HepG2 (cell line): ENCODE results near the gene CYB5R3. TPM values are rescaled to one million over a fixed set of nuclear protein-coding genes. Genes with fewer than 3 reads are reported as not detected.

Source experiments
- AGO1 ChIP-seq: fragments of 200-400 bp; formaldehyde crosslinking; IDR thresholded peaks from 2 replicates; pipeline ENCODE4 v1.6.1; 2017; ENCODE audit warnings: mild to moderate bottlenecking, low read depth, low read length, moderate library complexity; ENCODE audit not compliant: poor library complexity, severe bottlenecking
- HNRNPK ChIP-seq: fragments of 200-400 bp; formaldehyde crosslinking; IDR thresholded peaks from 2 replicates; pipeline ENCODE4 v1.6.1; 2018; ENCODE audit warnings: low read length, low read depth, moderate library complexity, mild to moderate bottlenecking; ENCODE audit not compliant: poor library complexity, severe bottlenecking
- IKZF1 ChIP-seq: fragments of 450-650 bp; IDR thresholded peaks from 2 replicates; pipeline ENCODE4 v1.7.1; 2016
- JUND ChIP-seq: sonication (generic); formaldehyde crosslinking; IDR thresholded peaks from 2 replicates; pipeline ENCODE4 v1.8.0; 2022; ENCODE audit warnings: mild to moderate bottlenecking, missing genetic modification reagents
- KDM2A ChIP-seq: sonication (generic); formaldehyde crosslinking; IDR thresholded peaks from 2 replicates; pipeline ENCODE4 v1.4.0; 2020; ENCODE audit warnings: low read depth, missing genetic modification reagents, borderline replicate concordance
- NR2C2 ChIP-seq: sonication (generic); formaldehyde crosslinking; IDR thresholded peaks from 2 replicates; pipeline ENCODE4 v1.4.0; 2020; ENCODE audit warnings: missing genetic modification reagents, mild to moderate bottlenecking, moderate library complexity, borderline replicate concordance
- ZC3H13 ChIP-seq: sonication (generic); formaldehyde crosslinking; IDR thresholded peaks from 2 replicates; pipeline ENCODE4 v1.8.1; 2023; ENCODE audit warnings: mild to moderate bottlenecking, missing genetic modification reagents, moderate library complexity
- ZFP62 ChIP-seq: sonication (generic); formaldehyde crosslinking; IDR thresholded peaks from 2 replicates; pipeline ENCODE4 v1.4.0; 2020; ENCODE audit warnings: missing genetic modification reagents
- ZKSCAN8 ChIP-seq: IDR thresholded peaks from 2 replicates; pipeline ENCODE4 v1.6.1; 2016; ENCODE audit warnings: borderline replicate concordance, missing genetic modification reagents, missing compliant biosample characterization
- ZNF234 ChIP-seq: sonication (generic); formaldehyde crosslinking; conservative IDR thresholded peaks from 2 replicates; pipeline ENCODE4 v1.5.1; 2020; ENCODE audit warnings: mild to moderate bottlenecking, missing genetic modification reagents
- ZNF292 ChIP-seq: sonication (generic); formaldehyde crosslinking; IDR thresholded peaks from 2 replicates; pipeline ENCODE4 v1.8.1; 2022; ENCODE audit warnings: mild to moderate bottlenecking, low read depth, missing genetic modification reagents, borderline replicate concordance
- ZNF501 ChIP-seq: sonication (generic); formaldehyde crosslinking; IDR thresholded peaks from 2 replicates; pipeline ENCODE4 v1.5.1; 2020; ENCODE audit warnings: mild to moderate bottlenecking, moderate library complexity, missing genetic modification reagents
- ZNF562 ChIP-seq: sonication (generic); formaldehyde crosslinking; IDR thresholded peaks from 2 replicates; pipeline ENCODE4 v1.8.0; 2022; ENCODE audit warnings: missing genetic modification reagents, borderline replicate concordance
- ZNF614 ChIP-seq: IDR thresholded peaks from 2 replicates; pipeline ENCODE4 v1.6.1; 2018; ENCODE audit warnings: missing biosample characterization, missing genetic modification reagents, inconsistent platforms, borderline replicate concordance
- ZNF768 ChIP-seq: sonication (generic); formaldehyde crosslinking; IDR thresholded peaks from 2 replicates; pipeline ENCODE4 v1.4.0; 2020; ENCODE audit warnings: missing genetic modification reagents
- ZSCAN31 ChIP-seq: sonication (generic); formaldehyde crosslinking; IDR thresholded peaks from 2 replicates; pipeline ENCODE4 v1.5.0; 2020; ENCODE audit warnings: low read depth, mild to moderate bottlenecking, missing genetic modification reagents
- polyA plus RNA-seq, 8 experiments: library from polyadenylated mRNA; depleted of rRNA in 3 of 8; stranded (reverse) in 7 of 8; unstranded in 1 of 8; fragments of >200 nt; fragmentation: Illumina TruSeq in 4 of 8; extraction: Trizol in 4 of 8; gene quantifications; 2 replicates each; pipeline versions ENCODE4 v1.2.1 to v1.2.3, GENCODE V29; 2011 to 2016; ENCODE audit warnings: low read depth in 4 of 8, missing spikeins in 1 of 8, mixed read lengths in 1 of 8; ENCODE audit not compliant: insufficient read depth in 1 of 8
- total RNA-seq, 5 experiments: library from RNA; depleted of rRNA; stranded (reverse); fragments of >200 nt; fragmentation: Illumina TruSeq; extraction: Trizol; gene quantifications; 2 replicates each; pipeline ENCODE4 v1.2.3, GENCODE V29; 2016; ENCODE audit warnings: low read depth in 1 of 5
- TF ChIP-seq, protein P1 (sequence below): sonication (generic); formaldehyde crosslinking; IDR thresholded peaks from 2 replicates; pipeline ENCODE4 v1.5.0; 2020; ENCODE audit warnings: missing genetic modification reagents
- TF ChIP-seq, protein P2 (sequence below): IDR thresholded peaks from 2 replicates; pipeline ENCODE4 v1.6.1; 2012; ENCODE audit warnings: inconsistent platforms
- TF ChIP-seq, protein P3 (sequence below): sonication (generic); formaldehyde crosslinking; IDR thresholded peaks from 2 replicates; pipeline ENCODE4 v1.4.0; 2020; ENCODE audit warnings: missing genetic modification reagents, low read depth, mild to moderate bottlenecking, borderline replicate concordance
- TF ChIP-seq, protein P4 (sequence below): sonication (generic); formaldehyde crosslinking; IDR thresholded peaks from 2 replicates; pipeline ENCODE4 v1.4.0; 2020; ENCODE audit warnings: missing genetic modification reagents
- TF ChIP-seq, protein P5 (sequence below): IDR thresholded peaks from 2 replicates; pipeline ENCODE4 v1.6.1; 2016; ENCODE audit warnings: mild to moderate bottlenecking

Gene CYB5R3
- total and polyA plus RNA-seq, 2 of the 13 experiments (the other 11 are each of a cell fraction or from before 2014, with no cell fraction given): 32.4 to 305 TPM

DNA sequence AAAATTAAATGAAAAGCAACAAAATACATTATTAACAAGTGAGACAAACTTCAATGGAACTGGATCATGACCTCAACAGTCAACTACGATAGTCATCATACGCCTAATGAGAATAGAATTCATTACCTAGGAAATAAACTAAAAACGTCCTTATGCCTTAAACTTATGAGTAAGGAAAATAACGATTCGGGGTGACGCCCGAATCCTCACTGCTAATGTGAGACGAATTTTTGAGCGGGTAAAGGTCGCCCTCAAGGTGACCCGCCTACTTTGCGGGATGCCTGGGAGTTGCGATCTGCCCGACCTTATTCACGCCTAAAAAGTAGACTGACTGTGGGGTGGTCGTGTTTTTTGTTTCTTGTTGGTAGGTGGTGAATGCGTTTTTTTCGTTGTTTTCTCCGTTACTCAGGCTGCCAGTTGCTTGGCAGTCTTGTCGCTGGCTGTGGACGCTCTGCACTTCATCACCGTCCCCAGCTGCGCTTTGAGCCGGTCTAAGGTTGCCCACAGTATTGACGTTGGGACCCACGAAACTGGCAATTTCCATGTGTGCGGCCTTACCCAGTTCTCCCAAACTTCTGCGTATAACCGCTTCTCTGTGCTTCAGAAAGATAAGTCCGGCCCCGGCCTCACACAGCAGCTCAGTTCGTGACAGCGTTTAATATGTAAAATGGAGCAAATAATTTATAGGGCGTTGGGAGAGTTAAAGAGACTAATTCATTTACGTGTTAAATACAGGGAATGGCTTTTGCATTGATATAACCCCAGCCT is 33.9 kb downstream of the CYB5R3 start (continued):
- TF ChIP-seq ZNF562 (CRISPR knock-in tag): peak; percentile 91
- peak; percentile 64; the same call in 1 of the 2 replicates for TF ChIP-seq ZSCAN31 (CRISPR knock-in tag)
- no peak for TF ChIP-seq HNRNPK
- TF ChIP-seq ZKSCAN8: peak; percentile 87
- TF ChIP-seq, protein P1, sequence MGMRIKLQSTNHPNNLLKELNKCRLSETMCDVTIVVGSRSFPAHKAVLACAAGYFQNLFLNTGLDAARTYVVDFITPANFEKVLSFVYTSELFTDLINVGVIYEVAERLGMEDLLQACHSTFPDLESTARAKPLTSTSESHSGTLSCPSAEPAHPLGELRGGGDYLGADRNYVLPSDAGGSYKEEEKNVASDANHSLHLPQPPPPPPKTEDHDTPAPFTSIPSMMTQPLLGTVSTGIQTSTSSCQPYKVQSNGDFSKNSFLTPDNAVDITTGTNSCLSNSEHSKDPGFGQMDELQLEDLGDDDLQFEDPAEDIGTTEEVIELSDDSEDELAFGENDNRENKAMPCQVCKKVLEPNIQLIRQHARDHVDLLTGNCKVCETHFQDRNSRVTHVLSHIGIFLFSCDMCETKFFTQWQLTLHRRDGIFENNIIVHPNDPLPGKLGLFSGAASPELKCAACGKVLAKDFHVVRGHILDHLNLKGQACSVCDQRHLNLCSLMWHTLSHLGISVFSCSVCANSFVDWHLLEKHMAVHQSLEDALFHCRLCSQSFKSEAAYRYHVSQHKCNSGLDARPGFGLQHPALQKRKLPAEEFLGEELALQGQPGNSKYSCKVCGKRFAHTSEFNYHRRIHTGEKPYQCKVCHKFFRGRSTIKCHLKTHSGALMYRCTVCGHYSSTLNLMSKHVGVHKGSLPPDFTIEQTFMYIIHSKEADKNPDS: no peak
- TF ChIP-seq ZNF292 (CRISPR knock-in tag): 0 out of 2 replicates have a peak, but pooled peaks have one; percentile 53
- no peak for TF ChIP-seq ZNF234
- peak; percentile 95; the same call in 1 of the 2 replicates for TF ChIP-seq ZC3H13 (CRISPR knock-in tag)
- TF ChIP-seq ZFP62 (CRISPR knock-in tag): no peak
- TF ChIP-seq ZNF768 (CRISPR knock-in tag): peak; percentile 74
- TF ChIP-seq, protein P2, sequence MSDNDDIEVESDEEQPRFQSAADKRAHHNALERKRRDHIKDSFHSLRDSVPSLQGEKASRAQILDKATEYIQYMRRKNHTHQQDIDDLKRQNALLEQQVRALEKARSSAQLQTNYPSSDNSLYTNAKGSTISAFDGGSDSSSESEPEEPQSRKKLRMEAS: no peak; the same call in 1 of the 2 replicates
- TF ChIP-seq JUND (CRISPR knock-in tag): peak; percentile 81; the same call in 1 of the 2 replicates
- TF ChIP-seq AGO1: peak; percentile 93
- TF ChIP-seq ZNF614: peak; percentile 95
- TF ChIP-seq IKZF1: no peak
- TF ChIP-seq, protein P3, sequence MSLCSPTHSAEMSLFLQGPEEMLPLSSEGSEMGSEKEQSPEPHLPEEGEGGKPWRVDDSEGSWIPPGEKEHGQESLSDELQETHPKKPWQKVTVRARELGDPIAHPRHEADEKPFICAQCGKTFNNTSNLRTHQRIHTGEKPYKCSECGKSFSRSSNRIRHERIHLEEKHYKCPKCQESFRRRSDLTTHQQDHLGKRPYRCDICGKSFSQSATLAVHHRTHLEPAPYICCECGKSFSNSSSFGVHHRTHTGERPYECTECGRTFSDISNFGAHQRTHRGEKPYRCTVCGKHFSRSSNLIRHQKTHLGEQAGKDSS: peak; percentile 72
- TF ChIP-seq, protein P4, sequence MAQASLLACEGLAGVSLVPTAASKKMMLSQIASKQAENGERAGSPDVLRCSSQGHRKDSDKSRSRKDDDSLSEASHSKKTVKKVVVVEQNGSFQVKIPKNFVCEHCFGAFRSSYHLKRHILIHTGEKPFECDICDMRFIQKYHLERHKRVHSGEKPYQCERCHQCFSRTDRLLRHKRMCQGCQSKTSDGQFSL: no peak
- TF ChIP-seq KDM2A (CRISPR knock-in tag): peak; percentile 73
- TF ChIP-seq NR2C2 (CRISPR knock-in tag): peak; percentile 75
- TF ChIP-seq, protein P5, sequence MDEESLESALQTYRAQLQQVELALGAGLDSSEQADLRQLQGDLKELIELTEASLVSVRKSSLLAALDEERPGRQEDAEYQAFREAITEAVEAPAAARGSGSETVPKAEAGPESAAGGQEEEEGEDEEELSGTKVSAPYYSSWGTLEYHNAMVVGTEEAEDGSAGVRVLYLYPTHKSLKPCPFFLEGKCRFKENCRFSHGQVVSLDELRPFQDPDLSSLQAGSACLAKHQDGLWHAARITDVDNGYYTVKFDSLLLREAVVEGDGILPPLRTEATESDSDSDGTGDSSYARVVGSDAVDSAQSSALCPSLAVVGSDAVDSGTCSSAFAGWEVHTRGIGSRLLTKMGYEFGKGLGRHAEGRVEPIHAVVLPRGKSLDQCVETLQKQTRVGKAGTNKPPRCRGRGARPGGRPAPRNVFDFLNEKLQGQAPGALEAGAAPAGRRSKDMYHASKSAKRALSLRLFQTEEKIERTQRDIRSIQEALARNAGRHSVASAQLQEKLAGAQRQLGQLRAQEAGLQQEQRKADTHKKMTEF: peak; percentile 100
- no peak for TF ChIP-seq ZNF501
